Progenitor cell of endocrine pancreas (in vitro differentiated cells): ENCODE measurements around the gene PHKA2. TPM values are rescaled to one million over a fixed set of nuclear protein-coding genes. Genes with fewer than 3 reads are reported as not detected.
"Not testable (repeated sequence)": the region's sequence is repeated elsewhere in the genome, so short reads cannot be mapped to it uniquely, and the experiment has no call there.

Experiments
- DNase-seq: peaks from one replicate; pipeline ENCODE4 v3.0.0; 2021; ENCODE audit warnings: low spot score; ENCODE audit not compliant: unreplicated experiment
- H3K27ac Mint-ChIP-seq: 2 replicates; pipeline ENCODE4 v1.8.0; 2021; ENCODE audit warnings: mild to moderate bottlenecking, moderate library complexity, mixed read lengths
- H3K27me3 Mint-ChIP-seq: 2 replicates; pipeline ENCODE4 v1.8.0; 2021; ENCODE audit warnings: mixed read lengths
- H3K36me3 Mint-ChIP-seq: 2 replicates; pipeline ENCODE4 v1.8.0; 2022; ENCODE audit warnings: mixed read lengths; ENCODE audit not compliant: insufficient read depth
- H3K4me1 Mint-ChIP-seq: 2 replicates; pipeline ENCODE4 v1.8.0; 2021; ENCODE audit warnings: low read depth, mixed read lengths
- H3K4me3 Mint-ChIP-seq: 2 replicates; pipeline ENCODE4 v1.8.0; 2021; ENCODE audit warnings: low read depth, mild to moderate bottlenecking, moderate library complexity, mixed read lengths
- H3K9me3 Mint-ChIP-seq: 2 replicates; pipeline ENCODE4 v1.8.0; 2021; ENCODE audit warnings: low read depth, mixed read lengths
- CTCF ChIP-seq: fragments of 200-600 bp; sonication (generic); IDR thresholded peaks from one replicate; pipeline ENCODE4 v1.5.0; 2021; ENCODE audit warnings: antibody characterized with exemption, mild to moderate bottlenecking; ENCODE audit not compliant: unreplicated experiment
- total RNA-seq: library from RNA; stranded (reverse); gene quantifications from 2 replicates; pipeline ENCODE4 v1.2.1, GENCODE V29; 2021

Gene PHKA2
- total RNA-seq, 1 donor from 2014 or later: 71.6 TPM

- TF ChIP-seq CTCF: no peak
- Mint-ChIP-seq H3K4me3 (no peak overlapping the region), H3K4me1 (peaks cover 10% of the 10 kb centered on the region), H3K36me3 (no peaks in the 10 kb centered on the region), H3K27me3 (no peaks in the 10 kb centered on the region), H3K27ac (no peak overlapping the region), H3K9me3 (peaks cover 2% of the 10 kb centered on the region)
- DNase-seq: no peak
Measured at GRCh38 chrX:18992829-18993228, 8.9 kb upstream of the PHKA2 start.

GRCh38 chrX:18985186-18985435 lies 1.2 kb upstream of the PHKA2 start:
- no peak for TF ChIP-seq CTCF
- no peak for DNase-seq
- peak overlapping the region; percentile 81 for H3K4me3 Mint-ChIP-seq
- no peaks in the 10 kb centered on the region for H3K36me3 Mint-ChIP-seq
- H3K27me3 Mint-ChIP-seq: no peaks in the 10 kb centered on the region
- peaks cover 17% of the 10 kb centered on the region for H3K4me1 Mint-ChIP-seq
- H3K9me3 Mint-ChIP-seq: peaks cover 4% of the 10 kb centered on the region
- H3K27ac Mint-ChIP-seq: peak overlapping the region; percentile 72

DNA sequence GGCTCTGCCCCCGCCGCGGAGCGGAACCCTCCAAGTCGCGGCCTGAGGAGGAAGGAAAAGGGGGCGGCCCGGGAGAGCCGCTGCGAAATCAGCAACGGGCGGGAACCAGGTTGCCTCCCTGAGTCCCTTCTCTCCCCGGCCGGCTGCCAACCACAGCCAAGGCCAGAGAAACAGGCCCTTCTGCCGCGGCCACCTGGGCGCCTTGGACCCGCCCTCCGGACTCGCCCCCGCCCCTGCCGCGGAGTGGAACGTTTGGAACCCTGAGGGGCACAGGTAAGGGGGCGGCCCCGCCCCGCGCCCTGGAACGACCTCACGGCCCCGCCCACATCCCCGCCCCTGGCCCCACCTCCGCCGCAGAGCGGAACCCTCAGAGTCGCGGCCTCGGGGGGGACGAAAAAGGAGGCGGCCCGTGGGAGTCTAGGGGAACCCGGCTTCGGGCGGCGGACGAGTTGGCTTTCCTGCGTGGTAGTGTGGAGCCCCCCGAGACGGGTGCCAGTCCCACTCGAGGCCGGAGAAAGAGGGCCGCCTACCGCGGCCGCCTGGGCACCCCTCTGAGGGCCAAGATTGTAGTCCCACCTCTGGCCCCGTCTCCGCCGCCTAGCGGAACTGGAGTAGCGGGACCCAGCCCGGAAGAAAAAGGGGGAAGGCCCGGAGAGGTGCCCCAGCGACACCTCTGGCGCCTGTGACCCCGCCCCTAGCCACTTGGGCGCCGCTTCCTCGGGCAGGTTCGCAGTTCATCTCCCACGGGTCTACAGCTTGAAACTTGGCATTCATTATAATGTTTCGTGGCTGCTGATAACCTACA lies 669 bp upstream of the PHKA2 start:
- TF ChIP-seq CTCF: peak; percentile 49
- H3K27me3 Mint-ChIP-seq: no peaks in the 10 kb centered on the region
- H3K4me1 Mint-ChIP-seq: peaks cover 20% of the 10 kb centered on the region
- peak; percentile 70 for DNase-seq
- peak overlapping the region; percentile 74 for H3K27ac Mint-ChIP-seq
- H3K36me3 Mint-ChIP-seq: no peaks in the 10 kb centered on the region
- H3K4me3 Mint-ChIP-seq: peak overlapping the region; percentile 81
- peaks cover 4% of the 10 kb centered on the region for H3K9me3 Mint-ChIP-seq

DNA sequence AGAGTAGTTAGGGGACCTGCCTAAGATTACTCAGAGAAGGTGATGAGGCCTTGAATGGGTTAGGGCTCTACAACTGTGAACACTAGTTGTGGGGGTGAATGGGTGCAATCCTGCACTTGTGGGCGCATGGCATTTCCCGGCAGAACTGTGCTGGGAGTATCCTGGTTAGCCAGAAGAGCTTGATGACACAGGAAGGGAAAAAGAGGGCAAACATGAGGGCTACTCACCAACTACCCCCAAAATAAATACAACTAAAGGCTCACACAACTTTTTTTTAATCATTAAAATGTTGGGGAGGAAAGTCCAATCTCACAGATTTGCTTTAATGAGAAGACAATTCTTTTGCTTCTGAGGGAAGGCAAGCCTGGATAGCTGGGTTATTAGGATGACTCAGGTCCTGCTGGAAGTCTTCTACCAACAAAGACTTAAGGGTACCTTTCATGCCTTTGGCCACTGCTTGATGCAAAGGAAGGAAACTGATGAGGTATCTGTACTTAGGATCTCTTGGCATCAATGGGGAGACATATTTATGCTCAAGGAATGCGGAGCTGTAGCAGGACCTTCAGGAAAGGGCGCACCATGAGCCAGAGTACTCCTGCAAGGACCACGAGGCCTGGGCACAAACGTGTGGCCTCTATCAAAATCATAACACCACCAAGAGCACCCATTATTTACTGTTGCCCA lies 2.6 kb downstream of the PHKA2 start:
- H3K27ac Mint-ChIP-seq: no peak overlapping the region
- TF ChIP-seq CTCF: no peak
- no peak for DNase-seq
- no peaks in the 10 kb centered on the region for H3K36me3 Mint-ChIP-seq
- H3K4me3 Mint-ChIP-seq: peak overlapping the region; percentile 29
- H3K27me3 Mint-ChIP-seq: no peaks in the 10 kb centered on the region
- peaks cover 7% of the 10 kb centered on the region for H3K9me3 Mint-ChIP-seq
- peaks cover 20% of the 10 kb centered on the region for H3K4me1 Mint-ChIP-seq

DNA sequence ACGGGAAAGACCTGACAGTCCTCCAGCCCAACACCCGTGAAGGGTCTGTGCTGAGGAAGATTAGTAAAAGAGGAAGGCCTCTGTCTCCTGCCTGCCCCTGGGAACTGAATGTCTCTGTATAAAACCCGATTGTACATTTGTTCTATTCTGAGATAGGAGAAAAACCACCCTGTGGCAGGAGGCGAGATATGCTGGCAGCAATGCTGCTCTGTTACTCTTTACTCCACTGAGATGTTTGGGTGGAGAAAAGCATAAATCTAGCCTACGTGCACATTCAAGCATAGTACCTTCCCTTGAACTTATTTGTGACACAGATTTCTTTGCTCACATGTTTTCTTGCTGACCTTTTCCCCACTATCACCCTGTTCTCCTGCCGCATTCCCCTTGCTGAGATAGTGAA lies 3.7 kb downstream of the PHKA2 start:
- H3K27me3 Mint-ChIP-seq, H3K36me3 Mint-ChIP-seq, H3K9me3 Mint-ChIP-seq, DNase-seq: not testable (repeated sequence)
- H3K4me1 Mint-ChIP-seq: peaks cover 20% of the 10 kb centered on the region
- H3K27ac Mint-ChIP-seq: peak overlapping the region; percentile 82
- H3K4me3 Mint-ChIP-seq: peak overlapping the region; percentile 53

GRCh38 chrX:18974993-18975392 lies 8.9 kb downstream of the PHKA2 start:
- no peak overlapping the region for H3K4me3 Mint-ChIP-seq
- peaks cover 7% of the 10 kb centered on the region for H3K4me1 Mint-ChIP-seq
- H3K36me3 Mint-ChIP-seq: peaks cover 6% of the 10 kb centered on the region
- no peaks in the 10 kb centered on the region for H3K27me3 Mint-ChIP-seq
- TF ChIP-seq CTCF: no peak
- H3K9me3 Mint-ChIP-seq: peaks cover 25% of the 10 kb centered on the region
- no peak for DNase-seq
- H3K27ac Mint-ChIP-seq: no peak overlapping the region
